GM12878 (cell line): ENCODE measurements around the gene MSL2. TPM values are rescaled to one million over a fixed set of nuclear protein-coding genes. Genes with fewer than 3 reads are reported as not detected.
A peak's percentile ranks its signal among the peaks of the same experiment; 100 is the strongest.

Source experiments
- DPF2 ChIP-seq: fragments of 450-650 bp; IDR thresholded peaks from 2 replicates; pipeline ENCODE4 v1.6.1; 2017; ENCODE audit warnings: mild to moderate bottlenecking
- NR2C2 ChIP-seq: IDR thresholded peaks from 2 replicates; pipeline ENCODE4 v1.6.1; 2011; ENCODE audit warnings: borderline replicate concordance, low read depth; ENCODE audit not compliant: control insufficient read depth, insufficient read length
- TARDBP ChIP-seq: IDR thresholded peaks from 2 replicates; pipeline ENCODE4 v1.6.1; 2016; ENCODE audit warnings: borderline replicate concordance
- USF2 ChIP-seq: IDR thresholded peaks from 2 replicates; pipeline ENCODE4 v1.6.1; 2011; ENCODE audit warnings: low read depth, low read length, improper control_type of control experiment, borderline replicate concordance
- polyA plus RNA-seq, 11 experiments: library from polyadenylated mRNA; depleted of rRNA in 4 of 11; unstranded in 6 of 11; stranded (reverse) in 5 of 11; fragments of >200 nt; fragmentation: Nextera tagmentation in 4 of 11; fragmentation: Illumina TruSeq in 1 of 11; extraction: Ambion mirVana in 4 of 11; extraction: Trizol in 1 of 11; gene quantifications; 1 replicate in 1 of 11; 2 replicates in 10 of 11; pipeline versions ENCODE4 v1.2.1 to v1.2.3, GENCODE V29; 2011 to 2016; ENCODE audit warnings: inconsistent platforms in 2 of 11, missing spikeins in 2 of 11, low read depth in 1 of 11
- total RNA-seq, 4 experiments: library from RNA; depleted of rRNA in 3 of 4; stranded (reverse); fragments of >200 nt in 3 of 4; fragmentation: Illumina TruSeq in 1 of 4; extraction: Trizol in 1 of 4; gene quantifications; 2 replicates each; pipeline versions ENCODE4 v1.2.1 to v1.2.3, GENCODE V29; 2013 to 2021
- TF ChIP-seq, protein P1 (sequence below): IDR thresholded peaks from 2 replicates; pipeline ENCODE4 v1.6.1; 2012; ENCODE audit warnings: mild to moderate bottlenecking, low read depth, low read length
- TF ChIP-seq, protein P2 (sequence below): fragments of 450-650 bp; IDR thresholded peaks from 2 replicates; pipeline ENCODE4 v1.6.1; 2017; ENCODE audit warnings: mild to moderate bottlenecking

Gene MSL2
- total and polyA plus RNA-seq, 10 of the 15 experiments (the other 5 are each of a cell fraction or from before 2014, with no cell fraction given) = 3.5 to 31.7 (median 10.5) TPM

- TF ChIP-seq, protein P1, sequence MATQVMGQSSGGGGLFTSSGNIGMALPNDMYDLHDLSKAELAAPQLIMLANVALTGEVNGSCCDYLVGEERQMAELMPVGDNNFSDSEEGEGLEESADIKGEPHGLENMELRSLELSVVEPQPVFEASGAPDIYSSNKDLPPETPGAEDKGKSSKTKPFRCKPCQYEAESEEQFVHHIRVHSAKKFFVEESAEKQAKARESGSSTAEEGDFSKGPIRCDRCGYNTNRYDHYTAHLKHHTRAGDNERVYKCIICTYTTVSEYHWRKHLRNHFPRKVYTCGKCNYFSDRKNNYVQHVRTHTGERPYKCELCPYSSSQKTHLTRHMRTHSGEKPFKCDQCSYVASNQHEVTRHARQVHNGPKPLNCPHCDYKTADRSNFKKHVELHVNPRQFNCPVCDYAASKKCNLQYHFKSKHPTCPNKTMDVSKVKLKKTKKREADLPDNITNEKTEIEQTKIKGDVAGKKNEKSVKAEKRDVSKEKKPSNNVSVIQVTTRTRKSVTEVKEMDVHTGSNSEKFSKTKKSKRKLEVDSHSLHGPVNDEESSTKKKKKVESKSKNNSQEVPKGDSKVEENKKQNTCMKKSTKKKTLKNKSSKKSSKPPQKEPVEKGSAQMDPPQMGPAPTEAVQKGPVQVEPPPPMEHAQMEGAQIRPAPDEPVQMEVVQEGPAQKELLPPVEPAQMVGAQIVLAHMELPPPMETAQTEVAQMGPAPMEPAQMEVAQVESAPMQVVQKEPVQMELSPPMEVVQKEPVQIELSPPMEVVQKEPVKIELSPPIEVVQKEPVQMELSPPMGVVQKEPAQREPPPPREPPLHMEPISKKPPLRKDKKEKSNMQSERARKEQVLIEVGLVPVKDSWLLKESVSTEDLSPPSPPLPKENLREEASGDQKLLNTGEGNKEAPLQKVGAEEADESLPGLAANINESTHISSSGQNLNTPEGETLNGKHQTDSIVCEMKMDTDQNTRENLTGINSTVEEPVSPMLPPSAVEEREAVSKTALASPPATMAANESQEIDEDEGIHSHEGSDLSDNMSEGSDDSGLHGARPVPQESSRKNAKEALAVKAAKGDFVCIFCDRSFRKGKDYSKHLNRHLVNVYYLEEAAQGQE = no peak
- TF ChIP-seq TARDBP (0 out of 2 replicates have a peak, but pooled peaks have one; percentile 27), DPF2 (peak; percentile 91), NR2C2 (no peak), USF2 (no peak)
- TF ChIP-seq, protein P2, sequence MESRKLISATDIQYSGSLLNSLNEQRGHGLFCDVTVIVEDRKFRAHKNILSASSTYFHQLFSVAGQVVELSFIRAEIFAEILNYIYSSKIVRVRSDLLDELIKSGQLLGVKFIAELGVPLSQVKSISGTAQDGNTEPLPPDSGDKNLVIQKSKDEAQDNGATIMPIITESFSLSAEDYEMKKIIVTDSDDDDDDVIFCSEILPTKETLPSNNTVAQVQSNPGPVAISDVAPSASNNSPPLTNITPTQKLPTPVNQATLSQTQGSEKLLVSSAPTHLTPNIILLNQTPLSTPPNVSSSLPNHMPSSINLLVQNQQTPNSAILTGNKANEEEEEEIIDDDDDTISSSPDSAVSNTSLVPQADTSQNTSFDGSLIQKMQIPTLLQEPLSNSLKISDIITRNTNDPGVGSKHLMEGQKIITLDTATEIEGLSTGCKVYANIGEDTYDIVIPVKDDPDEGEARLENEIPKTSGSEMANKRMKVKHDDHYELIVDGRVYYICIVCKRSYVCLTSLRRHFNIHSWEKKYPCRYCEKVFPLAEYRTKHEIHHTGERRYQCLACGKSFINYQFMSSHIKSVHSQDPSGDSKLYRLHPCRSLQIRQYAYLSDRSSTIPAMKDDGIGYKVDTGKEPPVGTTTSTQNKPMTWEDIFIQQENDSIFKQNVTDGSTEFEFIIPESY = no peak
These were observed 674 bp downstream of the MSL2 start (continued) for GRCh38 chr3:136195258-136196063.
